Stimulated activated CD4-positive, alpha-beta T cell treated with anti-CD3 and anti-CD28 coated beads, Interleukin-15, amount 100 ng/mL, for 1 hour (primary cell): ENCODE data around the gene WDR89.
"Not testable (repeated sequence)": the region's sequence is repeated elsewhere in the genome, so short reads cannot be mapped to it uniquely, and the experiment has no call there.

Experiments
- DNase-seq, 2 donors: peaks; one replicate each; pipeline ENCODE4 v3.0.0-alpha.2; 2020; ENCODE audit warnings: low read depth in 1 of 2, low spot score in 1 of 2

WDR89 gene

GRCh38 chr14:63598807-63599206 is 42.9 kb downstream of the WDR89 start:
- DNase-seq = no peak

GRCh38 chr14:63596998-63597658 is 44.5 kb downstream of the WDR89 start:
- DNase-seq = no peak

DNA sequence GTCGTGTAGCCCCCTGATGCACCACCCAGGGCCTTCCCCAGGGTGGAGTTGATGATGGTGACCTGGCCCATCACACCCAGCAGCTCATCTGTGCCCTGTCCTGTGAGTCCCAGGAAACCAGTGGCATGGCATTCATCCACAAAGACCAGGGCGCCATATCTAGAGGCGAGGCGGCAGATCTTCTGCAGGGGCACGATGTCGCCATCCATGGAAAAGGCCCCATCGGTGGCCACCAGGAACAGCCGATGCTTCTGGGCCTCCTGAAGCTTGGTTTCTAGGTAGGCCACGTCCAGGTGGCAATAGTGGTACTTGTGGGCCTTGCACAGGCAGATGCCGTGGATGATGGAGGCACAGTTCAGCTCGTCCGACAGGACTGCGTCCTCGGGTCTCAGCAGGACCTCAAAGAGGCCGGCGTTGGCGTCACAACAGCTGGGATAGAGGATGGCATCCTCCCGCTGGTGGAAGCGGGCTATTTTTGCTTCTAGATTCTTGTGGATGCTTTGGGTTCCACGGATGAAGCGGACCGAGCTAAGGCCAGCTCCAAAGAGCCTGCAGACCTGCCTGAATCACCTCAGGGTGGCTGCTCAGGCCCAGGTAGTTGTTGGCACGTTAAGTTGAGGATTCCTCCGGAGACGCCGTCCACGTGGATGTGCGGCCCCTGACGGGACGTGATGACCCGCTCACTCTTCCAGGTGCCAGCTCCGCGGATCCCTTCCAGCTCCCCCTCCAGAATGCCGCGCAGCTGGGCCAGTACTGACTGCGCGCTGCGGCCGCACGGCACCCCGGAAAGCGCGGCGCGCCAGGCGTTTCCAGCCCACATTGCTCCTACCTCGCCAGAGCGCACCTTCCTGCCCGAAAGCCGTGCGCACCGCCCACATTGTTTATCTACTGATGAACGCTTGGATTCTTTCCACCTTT is 47.0 kb downstream of the WDR89 start:
- no peak for DNase-seq

GRCh38 chr14:63583046-63583445 is 58.6 kb downstream of the WDR89 start:
- not testable (repeated sequence) for DNase-seq

DNA sequence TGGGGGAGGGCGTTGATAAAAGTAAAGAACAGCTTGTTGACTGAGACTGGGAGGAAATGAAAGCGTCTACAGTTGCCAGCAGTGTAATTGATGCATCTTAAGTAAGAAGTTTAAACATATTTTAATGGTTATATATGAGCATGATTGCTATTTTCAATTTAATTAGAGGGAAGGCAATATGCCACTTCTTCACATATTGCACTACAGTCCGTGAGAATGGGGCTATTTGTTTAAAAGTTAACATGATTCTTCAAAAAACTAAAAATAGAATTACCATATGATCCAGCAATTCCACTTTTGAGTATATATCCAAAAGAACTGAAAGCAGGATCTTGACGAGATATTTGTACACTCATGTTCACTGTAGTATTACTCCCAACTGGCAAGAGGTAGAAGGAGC is 60.2 kb downstream of the WDR89 start:
- DNase-seq = no peak

- no peak for DNase-seq
Observed at GRCh38 chr14:63578300-63578699, 63.4 kb downstream of the WDR89 start.

DNA sequence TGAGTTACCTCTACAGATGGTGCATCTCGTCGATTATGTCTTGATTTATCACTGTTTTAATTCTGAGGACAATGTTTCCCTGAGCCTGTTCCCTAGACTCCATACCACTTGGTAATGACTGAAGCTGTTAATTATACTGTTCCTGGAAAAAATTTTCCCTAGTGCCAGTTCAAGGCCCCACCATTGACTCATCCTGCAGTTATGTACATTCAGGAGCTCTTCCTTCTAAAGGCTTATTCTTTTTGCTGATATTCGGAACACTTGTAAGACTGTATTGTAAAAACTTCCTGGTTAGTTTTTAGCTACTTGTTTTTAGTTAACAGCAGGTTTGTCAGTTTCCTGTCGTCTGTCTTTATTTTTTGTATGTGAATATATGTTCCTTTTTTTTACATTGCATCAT is 68.1 kb downstream of the WDR89 start:
- no peak for DNase-seq

GRCh38 chr14:63565448-63565847 is 76.2 kb downstream of the WDR89 start:
- no peak for DNase-seq

- DNase-seq = no peak
Observed at GRCh38 chr14:63564318-63564717, 77.4 kb downstream of the WDR89 start.

DNA sequence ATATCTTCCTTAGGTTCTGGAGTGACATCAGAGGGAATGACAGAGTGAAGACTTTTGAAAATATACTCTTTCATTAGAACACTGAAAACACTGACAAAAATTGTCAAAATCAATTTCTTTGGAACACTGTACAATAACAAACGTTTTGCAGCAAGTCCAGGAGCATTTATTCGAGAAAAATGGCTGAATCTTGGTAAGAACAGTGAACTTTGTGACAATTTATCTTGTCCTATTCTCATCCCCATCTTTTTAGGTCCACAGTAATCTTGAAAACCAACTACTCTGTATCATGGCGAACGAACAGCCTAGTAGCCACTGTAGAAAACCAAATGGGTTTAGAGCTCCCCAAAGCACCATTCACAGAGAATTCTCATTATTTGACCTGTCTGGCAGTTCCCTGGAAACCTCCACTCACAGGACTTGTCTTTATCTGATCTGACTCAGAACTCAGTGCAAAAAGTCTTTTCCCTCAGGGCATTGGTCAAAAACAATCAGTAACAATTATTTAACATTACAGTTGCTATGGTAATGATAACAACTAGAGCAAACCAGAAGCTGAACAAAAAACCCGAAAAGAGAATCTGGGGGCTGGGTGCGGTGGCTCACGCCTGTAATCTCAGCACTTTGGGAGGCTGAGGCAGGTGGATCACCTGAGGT is 78.2 kb downstream of the WDR89 start:
- no peak for DNase-seq

DNA sequence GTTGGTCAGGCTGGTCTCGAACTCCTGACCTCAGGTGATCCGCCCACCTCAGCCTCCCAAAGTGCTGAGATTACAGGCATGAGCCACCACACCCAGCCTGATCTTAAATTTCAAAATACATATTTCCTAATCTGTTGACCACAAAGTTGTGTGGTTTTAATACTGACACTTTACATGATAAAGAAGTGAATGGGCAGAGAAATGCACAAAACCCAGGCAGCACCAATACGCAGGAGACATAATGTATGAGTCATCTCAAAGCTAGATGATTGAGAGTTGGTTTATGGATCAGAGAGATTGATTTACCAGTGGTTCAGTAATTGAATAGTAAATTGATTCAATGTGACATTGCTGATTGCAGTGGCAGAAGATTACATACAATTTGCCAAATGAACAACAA is 79.3 kb downstream of the WDR89 start:
- DNase-seq = no peak

GRCh38 chr14:63555572-63555971 is 86.1 kb downstream of the WDR89 start:
- DNase-seq = no peak

DNA sequence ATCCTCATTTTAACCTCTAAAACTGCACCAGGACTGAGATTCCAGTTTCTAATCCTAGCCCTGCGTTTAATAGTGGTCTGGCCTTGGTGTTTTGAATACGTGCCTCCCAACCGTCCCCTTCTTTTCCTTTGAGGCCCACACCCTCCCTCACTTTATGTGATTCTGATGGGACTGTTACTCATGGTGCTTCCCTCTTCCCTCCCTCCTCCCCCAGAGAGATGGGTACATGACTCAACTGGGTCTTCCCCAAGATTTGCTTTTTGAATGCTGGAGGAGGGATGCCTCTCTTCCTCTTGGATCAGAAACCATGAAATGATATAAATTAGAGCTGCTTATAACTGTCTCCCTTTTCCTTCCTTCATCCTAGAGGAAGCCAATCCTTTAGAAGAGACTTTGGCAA is 90.3 kb downstream of the WDR89 start:
- DNase-seq = no peak

DNA sequence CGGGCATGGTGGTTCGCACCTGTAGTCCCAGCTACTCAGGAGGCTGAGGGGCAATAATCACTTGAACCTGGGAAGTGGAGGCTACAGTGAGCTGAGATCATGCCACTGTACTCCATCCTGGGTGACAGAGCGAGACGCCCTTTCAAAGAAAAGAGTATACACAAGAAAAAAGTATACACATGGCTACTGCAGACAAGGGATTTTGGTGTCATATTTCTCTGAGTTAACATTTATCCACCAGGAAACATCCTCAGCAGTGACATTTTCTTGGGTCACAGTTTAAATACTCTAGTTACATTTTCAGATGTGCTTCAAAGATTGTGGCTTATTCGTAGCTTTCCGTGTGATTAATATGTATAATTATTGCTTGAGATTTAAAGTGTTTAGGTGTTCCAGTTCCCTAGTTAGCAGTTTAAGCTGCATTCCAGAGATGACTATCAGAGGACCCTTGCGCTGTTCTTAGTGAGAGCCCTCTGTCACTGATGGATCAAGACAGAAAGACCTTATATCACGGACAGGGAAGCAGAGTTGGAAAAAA is 93.8 kb downstream of the WDR89 start:
- no peak for DNase-seq
